HG02571 (cell line): Measurements from ENCODE around the gene FGGY.
"Not testable (repeated sequence)": the region's sequence is repeated elsewhere in the genome, so short reads cannot be mapped to it uniquely, and the experiment has no call there.

Experiments
- ATAC-seq: cut with Tn5 transposase; IDR thresholded peaks from one replicate; pipeline ENCODE4 v1.9.1; 2021; ENCODE audit warnings: mild to moderate bottlenecking, moderate library complexity; ENCODE audit not compliant: unreplicated experiment

The FGGY gene

GRCh38 chr1:59346429-59346828 lies 49.5 kb downstream of the FGGY start:
- ATAC-seq: no peak

GRCh38 chr1:59349101-59349500 lies 52.2 kb downstream of the FGGY start:
- no peak for ATAC-seq

- ATAC-seq: no peak
Observed at GRCh38 chr1:59350521-59350920, 53.6 kb downstream of the FGGY start.

- ATAC-seq: no peak
Observed at GRCh38 chr1:59352065-59352464, 55.2 kb downstream of the FGGY start.

GRCh38 chr1:59353453-59353852 lies 56.6 kb downstream of the FGGY start:
- ATAC-seq: no peak

GRCh38 chr1:59354239-59354638 lies 57.3 kb downstream of the FGGY start:
- not testable (repeated sequence) for ATAC-seq

GRCh38 chr1:59354709-59355337 lies 57.9 kb downstream of the FGGY start:
- ATAC-seq: peak; percentile 64

GRCh38 chr1:59355361-59355760 lies 58.5 kb downstream of the FGGY start:
- ATAC-seq: peak; percentile 68

GRCh38 chr1:59356627-59357026 lies 59.7 kb downstream of the FGGY start:
- ATAC-seq: no peak

- no peak for ATAC-seq
Observed at GRCh38 chr1:59357645-59358320, 60.9 kb downstream of the FGGY start.

- ATAC-seq: no peak
Observed at GRCh38 chr1:59359325-59359724, 62.4 kb downstream of the FGGY start.

- ATAC-seq: no peak
Observed at GRCh38 chr1:59360170-59360569, 63.3 kb downstream of the FGGY start.

GRCh38 chr1:59360729-59361128 lies 63.8 kb downstream of the FGGY start:
- ATAC-seq: no peak

- ATAC-seq: no peak
Observed at GRCh38 chr1:59361766-59362165, 64.9 kb downstream of the FGGY start.

GRCh38 chr1:59364037-59364436 lies 67.1 kb downstream of the FGGY start:
- no peak for ATAC-seq

GRCh38 chr1:59366346-59366745 lies 69.5 kb downstream of the FGGY start:
- no peak for ATAC-seq

- ATAC-seq: no peak
Observed at GRCh38 chr1:59367301-59368007, 70.6 kb downstream of the FGGY start.

- no peak for ATAC-seq
Observed at GRCh38 chr1:59368008-59368670, 71.2 kb downstream of the FGGY start.

- ATAC-seq: no peak
Observed at GRCh38 chr1:59375321-59376220, 78.7 kb downstream of the FGGY start.

GRCh38 chr1:59377350-59377904 lies 80.5 kb downstream of the FGGY start:
- no peak for ATAC-seq
